ENCODE measurements around the gene PRF1. TPM values are rescaled to one million over a fixed set of nuclear protein-coding genes. Genes with fewer than 3 reads are reported as not detected.
"Not testable (repeated sequence)": the region's sequence is repeated elsewhere in the genome, so short reads cannot be mapped to it uniquely, and the experiment has no call there.

PRF1 gene
- 1 to 10 TPM; 7.5 to 8.2 TPM for total RNA-seq

- H3K36me3 Mint-ChIP-seq (ENCODE audit: low read depth) = peaks cover 5% of the 10 kb centered on the region
- H3K4me3 Mint-ChIP-seq = peak within 1 kb of the TSS; percentile 82
- peak; percentile 84 for DNase-seq
- no peaks in the 10 kb centered on the region for H3K27me3 Mint-ChIP-seq (ENCODE audit: low read depth)
- CTCF ChIA-PET = interaction anchor here (0.7 kb wide), 1 partner anchor 201 kb away, joined by 3 read pairs; no protein-coding TSS in a partner anchor
- peaks cover 33% of the 10 kb centered on the region for H3K4me1 Mint-ChIP-seq (ENCODE audit: low read depth)
- peak within 1 kb of the TSS; percentile 68 for H3K27ac Mint-ChIP-seq
- intact Hi-C loops (cut with micrococcal nuclease) = loop anchor here (1.0 kb wide), 1 partner anchor 25 kb away; no protein-coding TSS in a partner anchor
- H3K9me3 Mint-ChIP-seq = no peaks in the 10 kb centered on the region
Measured at GRCh38 chr10:70602665-70603448, at the start of gene PRF1. Gene PRF1, minus strand, starts transcription at chr10:70602741. Its CDS starts 1,839 bp downstream, at chr10:70600902.

- peaks cover 5% of the 10 kb centered on the region for H3K4me1 Mint-ChIP-seq (ENCODE audit: low read depth)
- no peak overlapping the region for H3K27ac Mint-ChIP-seq
- H3K9me3 Mint-ChIP-seq = peaks cover 39% of the 10 kb centered on the region
- peaks cover 3% of the 10 kb centered on the region for H3K36me3 Mint-ChIP-seq (ENCODE audit: low read depth)
- H3K4me3 Mint-ChIP-seq = no peak overlapping the region
- CTCF ChIA-PET = no interaction called here
- no peaks in the 10 kb centered on the region for H3K27me3 Mint-ChIP-seq (ENCODE audit: low read depth)
- DNase-seq = peak; percentile 27
- intact Hi-C loops (cut with micrococcal nuclease) = no loop called here
Measured at GRCh38 chr10:70651661-70652060, 49.1 kb upstream of the PRF1 start.

GRCh38 chr10:70650718-70651117, 48.2 kb upstream of the PRF1 start:
- no peaks in the 10 kb centered on the region for H3K4me1 Mint-ChIP-seq (ENCODE audit: low read depth)
- no peak overlapping the region for H3K4me3 Mint-ChIP-seq
- no peaks in the 10 kb centered on the region for H3K27me3 Mint-ChIP-seq (ENCODE audit: low read depth)
- H3K27ac Mint-ChIP-seq = no peak overlapping the region
- DNase-seq = no peak
- peaks cover 39% of the 10 kb centered on the region for H3K9me3 Mint-ChIP-seq
- intact Hi-C loops (cut with micrococcal nuclease) = no loop called here
- CTCF ChIA-PET = no interaction called here
- peaks cover 3% of the 10 kb centered on the region for H3K36me3 Mint-ChIP-seq (ENCODE audit: low read depth)

GRCh38 chr10:70650104-70650503, 47.6 kb upstream of the PRF1 start:
- Mint-ChIP-seq H3K9me3 (peaks cover 39% of the 10 kb centered on the region), H3K36me3 (ENCODE audit: low read depth) (peaks cover 3% of the 10 kb centered on the region), H3K4me1 (ENCODE audit: low read depth) (no peaks in the 10 kb centered on the region), H3K27me3 (ENCODE audit: low read depth) (no peaks in the 10 kb centered on the region), H3K27ac (no peak overlapping the region), H3K4me3 (no peak overlapping the region)
- CTCF ChIA-PET = no interaction called here
- DNase-seq = no peak
- intact Hi-C loops (cut with micrococcal nuclease) = no loop called here

GRCh38 chr10:70649526-70649925, 47.0 kb upstream of the PRF1 start:
- H3K4me3 Mint-ChIP-seq = no peak overlapping the region
- CTCF ChIA-PET = no interaction called here
- intact Hi-C loops (cut with micrococcal nuclease) = no loop called here
- peaks cover 39% of the 10 kb centered on the region for H3K9me3 Mint-ChIP-seq
- H3K27ac Mint-ChIP-seq = no peak overlapping the region
- H3K36me3 Mint-ChIP-seq (ENCODE audit: low read depth) = peaks cover 3% of the 10 kb centered on the region
- H3K27me3 Mint-ChIP-seq (ENCODE audit: low read depth) = no peaks in the 10 kb centered on the region
- DNase-seq = no peak
- H3K4me1 Mint-ChIP-seq (ENCODE audit: low read depth) = no peaks in the 10 kb centered on the region

GRCh38 chr10:70648427-70648826, 45.9 kb upstream of the PRF1 start:
- no peak overlapping the region for H3K27ac Mint-ChIP-seq
- H3K36me3 Mint-ChIP-seq (ENCODE audit: low read depth) = peaks cover 3% of the 10 kb centered on the region
- no peak for DNase-seq
- no peaks in the 10 kb centered on the region for H3K4me1 Mint-ChIP-seq (ENCODE audit: low read depth)
- no peaks in the 10 kb centered on the region for H3K27me3 Mint-ChIP-seq (ENCODE audit: low read depth)
- no peak overlapping the region for H3K4me3 Mint-ChIP-seq
- H3K9me3 Mint-ChIP-seq = peaks cover 39% of the 10 kb centered on the region
- intact Hi-C loops (cut with micrococcal nuclease) = no loop called here
- CTCF ChIA-PET = interaction anchor here (1.7 kb wide), 1 partner anchor 187 kb away, joined by 4 read pairs; no protein-coding TSS in a partner anchor

GRCh38 chr10:70647086-70647485, 44.5 kb upstream of the PRF1 start:
- H3K9me3 Mint-ChIP-seq = peaks cover 34% of the 10 kb centered on the region
- intact Hi-C loops (cut with micrococcal nuclease) = no loop called here
- CTCF ChIA-PET = interaction anchor here (1.7 kb wide), 1 partner anchor 186 kb away, joined by 4 read pairs; no protein-coding TSS in a partner anchor
- no peak overlapping the region for H3K27ac Mint-ChIP-seq
- no peaks in the 10 kb centered on the region for H3K27me3 Mint-ChIP-seq (ENCODE audit: low read depth)
- no peaks in the 10 kb centered on the region for H3K4me1 Mint-ChIP-seq (ENCODE audit: low read depth)
- peaks cover 3% of the 10 kb centered on the region for H3K36me3 Mint-ChIP-seq (ENCODE audit: low read depth)
- no peak overlapping the region for H3K4me3 Mint-ChIP-seq
- no peak for DNase-seq

GRCh38 chr10:70644959-70645358, 42.4 kb upstream of the PRF1 start:
- H3K9me3 Mint-ChIP-seq = peaks cover 17% of the 10 kb centered on the region
- DNase-seq; H3K27me3 Mint-ChIP-seq (ENCODE audit: low read depth); intact Hi-C loops (cut with micrococcal nuclease); H3K27ac Mint-ChIP-seq; H3K4me3 Mint-ChIP-seq; CTCF ChIA-PET; H3K36me3 Mint-ChIP-seq (ENCODE audit: low read depth); H3K4me1 Mint-ChIP-seq (ENCODE audit: low read depth): not testable (repeated sequence)

GRCh38 chr10:70643272-70643671, 40.7 kb upstream of the PRF1 start:
- CTCF ChIA-PET; H3K4me1 Mint-ChIP-seq (ENCODE audit: low read depth): not testable (repeated sequence)

GRCh38 chr10:70639640-70640383, 37.3 kb upstream of the PRF1 start:
- H3K27me3 Mint-ChIP-seq (ENCODE audit: low read depth); H3K27ac Mint-ChIP-seq; CTCF ChIA-PET; H3K36me3 Mint-ChIP-seq (ENCODE audit: low read depth); H3K9me3 Mint-ChIP-seq; H3K4me1 Mint-ChIP-seq (ENCODE audit: low read depth); H3K4me3 Mint-ChIP-seq; intact Hi-C loops (cut with micrococcal nuclease); DNase-seq: not testable (repeated sequence)

More at GRCh38 chr10:70643272-70643671, 40.7 kb upstream of the PRF1 start:
- H3K36me3 Mint-ChIP-seq (ENCODE audit: low read depth); intact Hi-C loops (cut with micrococcal nuclease); H3K4me3 Mint-ChIP-seq; H3K27me3 Mint-ChIP-seq (ENCODE audit: low read depth); DNase-seq; H3K27ac Mint-ChIP-seq; H3K9me3 Mint-ChIP-seq: not testable (repeated sequence)

GRCh38 chr10:70634515-70634914, 32.0 kb upstream of the PRF1 start:
- DNase-seq; H3K27me3 Mint-ChIP-seq (ENCODE audit: low read depth); H3K4me1 Mint-ChIP-seq (ENCODE audit: low read depth); H3K4me3 Mint-ChIP-seq; H3K9me3 Mint-ChIP-seq; H3K27ac Mint-ChIP-seq; H3K36me3 Mint-ChIP-seq (ENCODE audit: low read depth); CTCF ChIA-PET; intact Hi-C loops (cut with micrococcal nuclease): not testable (repeated sequence)

- CTCF ChIA-PET = no interaction called here
- Mint-ChIP-seq H3K27me3 (ENCODE audit: low read depth) (no peaks in the 10 kb centered on the region), H3K36me3 (ENCODE audit: low read depth) (no peaks in the 10 kb centered on the region), H3K27ac (no peak overlapping the region), H3K4me3 (no peak overlapping the region), H3K9me3 (peaks cover 6% of the 10 kb centered on the region), H3K4me1 (ENCODE audit: low read depth) (no peaks in the 10 kb centered on the region)
- intact Hi-C loops (cut with micrococcal nuclease) = no loop called here
- no peak for DNase-seq
Measured at GRCh38 chr10:70634011-70634410, 31.5 kb upstream of the PRF1 start.

GRCh38 chr10:70631735-70632134, 29.2 kb upstream of the PRF1 start:
- H3K27me3 Mint-ChIP-seq (ENCODE audit: low read depth); DNase-seq; H3K4me1 Mint-ChIP-seq (ENCODE audit: low read depth); CTCF ChIA-PET; H3K36me3 Mint-ChIP-seq (ENCODE audit: low read depth); H3K9me3 Mint-ChIP-seq; intact Hi-C loops (cut with micrococcal nuclease); H3K4me3 Mint-ChIP-seq; H3K27ac Mint-ChIP-seq: not testable (repeated sequence)
